ENCODE data around the gene PAQR6.

The PAQR6 gene

DNA sequence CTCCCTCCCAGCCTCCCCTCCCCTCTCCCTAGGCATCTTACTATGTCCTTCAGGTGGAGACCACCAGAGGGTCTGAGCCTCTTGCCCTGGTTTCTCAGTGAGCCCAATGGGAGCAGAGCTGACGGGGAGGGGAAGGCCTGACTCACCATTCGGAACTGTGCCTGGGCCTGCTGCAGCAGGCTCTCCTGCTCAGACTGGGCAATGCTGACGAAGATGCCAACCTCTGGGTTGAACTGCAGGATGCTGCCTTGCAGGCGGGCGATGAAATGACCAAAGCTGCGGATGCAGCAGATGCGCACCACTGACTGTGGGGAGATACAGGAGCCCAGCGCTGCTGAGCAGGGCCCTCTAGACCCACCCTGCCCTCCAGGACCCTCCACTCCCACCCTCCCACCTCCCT, 11.0 kb upstream of the PAQR6 start:
- no peak overlapping the region for H3K4me3 ChIP-seq (ENCODE audit: control insufficient read depth, low read depth, low read length)
- TF ChIP-seq CTCF (IDR thresholded peaks at IDR 0.05; ENCODE audit: control insufficient read depth, insufficient read depth, low read depth, low read length, missing control alignments): no peak
- DNase-seq (ENCODE audit: low read depth): no peak

DNA sequence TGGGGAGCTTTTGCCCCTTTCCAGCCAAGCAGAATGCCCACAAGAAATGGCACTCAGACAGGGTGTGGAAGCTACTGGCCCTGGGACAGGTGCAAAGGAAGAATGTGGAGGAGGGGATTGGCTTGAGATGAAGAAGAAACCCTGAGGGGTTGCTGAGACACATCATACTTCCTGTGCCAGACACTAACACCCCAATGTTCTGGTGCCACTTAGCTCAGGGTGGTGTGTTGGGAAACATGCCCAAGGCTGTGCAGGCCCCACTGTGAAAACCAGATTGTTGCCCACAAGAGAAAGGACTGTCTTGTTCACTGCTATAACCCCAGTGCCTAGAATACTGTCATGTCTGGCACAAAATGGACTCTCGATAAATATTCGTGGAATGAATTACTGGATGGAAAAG, 9.9 kb upstream of the PAQR6 start:
- H3K4me3 ChIP-seq (ENCODE audit: control insufficient read depth, low read depth, low read length): no peak overlapping the region
- DNase-seq (ENCODE audit: low read depth): no peak
- TF ChIP-seq CTCF (IDR thresholded peaks at IDR 0.05; ENCODE audit: control insufficient read depth, insufficient read depth, low read depth, low read length, missing control alignments): no peak

- no peak overlapping the region for H3K4me3 ChIP-seq (ENCODE audit: control insufficient read depth, low read depth, low read length)
- no peak for DNase-seq (ENCODE audit: low read depth)
- TF ChIP-seq CTCF (IDR thresholded peaks at IDR 0.05; ENCODE audit: control insufficient read depth, insufficient read depth, low read depth, low read length, missing control alignments): no peak
These were observed 5.8 kb upstream of the PAQR6 start for GRCh38 chr1:156253634-156254033.

GRCh38 chr1:156251527-156251926, 3.7 kb upstream of the PAQR6 start:
- H3K4me3 ChIP-seq (ENCODE audit: control insufficient read depth, low read depth, low read length): no peak overlapping the region
- TF ChIP-seq CTCF (IDR thresholded peaks at IDR 0.05; ENCODE audit: control insufficient read depth, insufficient read depth, low read depth, low read length, missing control alignments): no peak
- no peak for DNase-seq (ENCODE audit: low read depth)

GRCh38 chr1:156249593-156249992, 1.7 kb upstream of the PAQR6 start:
- H3K4me3 ChIP-seq (ENCODE audit: control insufficient read depth, low read depth, low read length): no peak overlapping the region
- DNase-seq (ENCODE audit: low read depth): no peak
- TF ChIP-seq CTCF (IDR thresholded peaks at IDR 0.05; ENCODE audit: control insufficient read depth, insufficient read depth, low read depth, low read length, missing control alignments): no peak

DNA sequence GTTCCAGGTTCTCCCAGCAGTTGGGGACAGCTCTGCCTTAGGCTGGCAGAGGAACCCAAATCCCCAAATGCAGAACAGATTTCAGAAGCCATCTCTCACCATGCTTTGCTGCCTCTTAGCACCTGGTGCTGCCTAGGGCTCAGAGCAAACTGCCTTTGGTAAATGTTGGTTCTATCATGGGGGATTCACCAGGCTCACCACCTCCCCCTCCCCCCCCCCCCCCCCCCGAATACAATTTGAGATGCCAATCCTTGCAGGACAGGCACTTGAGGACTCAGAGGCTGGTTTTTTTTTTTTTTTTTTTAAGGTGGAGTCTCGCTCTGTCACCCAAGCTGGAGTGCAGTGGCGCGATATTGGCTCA, 447 bp upstream of the PAQR6 start:
- H3K4me3 ChIP-seq (ENCODE audit: control insufficient read depth, low read depth, low read length): no peak overlapping the region
- no peak for TF ChIP-seq CTCF (IDR thresholded peaks at IDR 0.05; ENCODE audit: control insufficient read depth, insufficient read depth, low read depth, low read length, missing control alignments)
- no peak for DNase-seq (ENCODE audit: low read depth)

GRCh38 chr1:156246781-156247459, 936 bp downstream of the PAQR6 start:
- no peak for TF ChIP-seq CTCF (IDR thresholded peaks at IDR 0.05; ENCODE audit: control insufficient read depth, insufficient read depth, low read depth, low read length, missing control alignments)
- no peak for DNase-seq (ENCODE audit: low read depth)
- no peak overlapping the region for H3K4me3 ChIP-seq (ENCODE audit: control insufficient read depth, low read depth, low read length)

Measured in AG09309 (cell line).